SH-SY5Y (cell line): ENCODE measurements around the gene NOL4L.

ENCODE experiments used
- GATA2 ChIP-seq: IDR thresholded peaks from 2 replicates; pipeline ENCODE4 v1.6.1; 2011; ENCODE audit warnings: mild to moderate bottlenecking, low read depth, low read length
- GATA3 ChIP-seq: IDR thresholded peaks from 2 replicates; pipeline ENCODE4 v1.6.1; 2011; ENCODE audit warnings: low read depth, mild to moderate bottlenecking, low read length, moderate library complexity

DNA sequence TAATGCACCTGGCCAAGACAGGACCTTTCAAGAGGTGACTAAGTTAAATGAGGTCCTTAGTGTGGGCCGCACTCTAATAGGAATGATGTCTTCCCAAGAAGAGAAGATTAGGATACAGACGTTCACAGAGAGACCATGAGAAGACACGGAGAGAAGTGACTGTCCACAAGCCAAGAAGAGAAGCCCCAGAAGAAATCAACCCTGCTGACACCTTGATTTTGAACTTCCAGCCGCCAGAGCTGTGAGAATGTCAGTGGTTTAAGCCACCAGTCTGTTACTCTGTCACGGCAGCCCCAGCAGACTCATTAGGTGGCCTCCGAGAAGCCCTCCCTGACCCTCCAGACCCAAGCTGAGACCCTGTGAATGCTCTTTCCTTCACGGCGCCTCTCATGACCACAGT lies 29.5 kb downstream of the NOL4L start:
- no peak for TF ChIP-seq GATA2
- no peak for TF ChIP-seq GATA3
